Measurements from ENCODE around the gene ETV6. TPM values are rescaled to one million over a fixed set of nuclear protein-coding genes. Genes with fewer than 3 reads are reported as not detected.

The ETV6 gene
- total and polyA plus RNA-seq, 2 experiments from 2014 or later = 9.1 to 11.9 TPM

DNA sequence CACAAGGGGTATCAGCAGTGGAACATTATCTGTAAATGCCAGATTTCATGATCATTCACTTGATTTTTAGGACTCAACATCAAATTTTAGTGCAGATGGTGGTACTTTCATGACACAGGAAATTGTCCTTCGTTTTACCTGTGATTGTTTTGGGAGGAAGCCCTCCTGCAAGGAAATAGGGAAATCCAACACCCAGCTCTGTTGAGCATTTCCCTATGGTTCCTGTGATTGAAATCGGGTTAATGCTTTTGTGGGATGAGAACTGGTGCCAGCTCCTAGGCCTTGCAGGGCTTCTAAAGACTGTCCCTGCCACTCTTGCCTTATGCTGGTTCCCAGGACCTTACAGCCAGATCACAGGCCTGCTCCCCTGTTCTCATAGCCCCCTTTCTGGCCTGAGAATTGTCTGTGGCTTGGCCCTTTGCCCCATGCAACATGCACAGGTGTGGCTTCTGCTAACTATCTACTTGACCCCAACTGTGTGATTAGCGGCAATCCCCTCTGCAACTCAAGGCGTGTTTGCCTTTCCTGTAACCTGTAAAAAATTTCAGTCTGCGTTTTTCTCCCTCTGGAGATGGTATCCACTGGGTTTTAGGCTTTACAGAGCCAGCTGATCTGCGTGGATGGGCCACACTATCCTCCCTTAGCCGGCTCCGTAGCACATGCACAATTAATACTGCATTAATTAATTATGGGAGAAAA lies 112.5 kb downstream of the ETV6 start:
- Histone ChIP-seq H3K4me1 (ENCODE audit: low read depth) (peaks cover 50% of the 10 kb centered on the region), H3K4me3 (no peak overlapping the region), H3K36me3 (no peaks in the 10 kb centered on the region), H3K27ac (no peak overlapping the region), H3K27me3 (no peaks in the 10 kb centered on the region), H3K9me3 (ENCODE audit: low read depth) (no peaks in the 10 kb centered on the region)
- TF ChIP-seq, protein P1, sequence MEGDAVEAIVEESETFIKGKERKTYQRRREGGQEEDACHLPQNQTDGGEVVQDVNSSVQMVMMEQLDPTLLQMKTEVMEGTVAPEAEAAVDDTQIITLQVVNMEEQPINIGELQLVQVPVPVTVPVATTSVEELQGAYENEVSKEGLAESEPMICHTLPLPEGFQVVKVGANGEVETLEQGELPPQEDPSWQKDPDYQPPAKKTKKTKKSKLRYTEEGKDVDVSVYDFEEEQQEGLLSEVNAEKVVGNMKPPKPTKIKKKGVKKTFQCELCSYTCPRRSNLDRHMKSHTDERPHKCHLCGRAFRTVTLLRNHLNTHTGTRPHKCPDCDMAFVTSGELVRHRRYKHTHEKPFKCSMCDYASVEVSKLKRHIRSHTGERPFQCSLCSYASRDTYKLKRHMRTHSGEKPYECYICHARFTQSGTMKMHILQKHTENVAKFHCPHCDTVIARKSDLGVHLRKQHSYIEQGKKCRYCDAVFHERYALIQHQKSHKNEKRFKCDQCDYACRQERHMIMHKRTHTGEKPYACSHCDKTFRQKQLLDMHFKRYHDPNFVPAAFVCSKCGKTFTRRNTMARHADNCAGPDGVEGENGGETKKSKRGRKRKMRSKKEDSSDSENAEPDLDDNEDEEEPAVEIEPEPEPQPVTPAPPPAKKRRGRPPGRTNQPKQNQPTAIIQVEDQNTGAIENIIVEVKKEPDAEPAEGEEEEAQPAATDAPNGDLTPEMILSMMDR (IDR thresholded peaks at IDR 0.05; ENCODE audit: low read depth, low read length) = no peak
- no peak for DNase-seq (ENCODE audit: low read depth in 1 of 2, low spot score in 1 of 2)

DNA sequence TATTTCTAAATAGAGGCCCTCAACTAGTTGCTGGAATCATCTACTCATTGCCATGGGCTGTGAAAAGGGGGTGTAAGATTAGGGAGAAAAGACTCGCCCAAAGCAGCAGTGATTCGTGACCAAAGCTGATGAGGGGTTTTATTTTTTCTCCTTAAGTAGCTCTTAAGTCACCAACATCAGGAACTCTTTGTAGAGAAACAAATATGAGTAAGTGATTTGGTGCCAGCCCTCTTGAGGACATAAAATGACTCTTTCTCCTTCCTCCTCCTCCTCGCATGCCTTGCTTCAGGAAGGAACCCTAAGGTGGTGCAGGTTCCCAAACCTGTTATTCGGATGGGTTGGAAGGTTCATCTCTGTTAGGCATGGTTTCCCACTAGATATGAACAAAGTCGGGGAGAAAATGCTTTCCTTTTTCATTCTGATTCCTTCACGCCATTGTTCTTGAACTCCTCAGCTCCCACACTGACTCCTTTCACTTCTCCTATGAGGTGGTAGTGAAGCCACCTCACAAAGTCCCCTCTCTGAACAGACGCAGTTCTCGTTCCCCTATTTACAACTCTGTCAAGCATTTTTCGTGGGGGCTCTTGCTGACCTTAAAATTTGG lies 113.4 kb downstream of the ETV6 start:
- Histone ChIP-seq H3K36me3 (no peaks in the 10 kb centered on the region), H3K4me1 (ENCODE audit: low read depth) (peaks cover 46% of the 10 kb centered on the region), H3K27ac (no peak overlapping the region), H3K4me3 (no peak overlapping the region), H3K9me3 (ENCODE audit: low read depth) (no peaks in the 10 kb centered on the region), H3K27me3 (no peaks in the 10 kb centered on the region)
- TF ChIP-seq, protein P1 (IDR thresholded peaks at IDR 0.05; ENCODE audit: low read depth, low read length) = no peak
- no peak for DNase-seq (ENCODE audit: low read depth in 1 of 2, low spot score in 1 of 2)

DNA sequence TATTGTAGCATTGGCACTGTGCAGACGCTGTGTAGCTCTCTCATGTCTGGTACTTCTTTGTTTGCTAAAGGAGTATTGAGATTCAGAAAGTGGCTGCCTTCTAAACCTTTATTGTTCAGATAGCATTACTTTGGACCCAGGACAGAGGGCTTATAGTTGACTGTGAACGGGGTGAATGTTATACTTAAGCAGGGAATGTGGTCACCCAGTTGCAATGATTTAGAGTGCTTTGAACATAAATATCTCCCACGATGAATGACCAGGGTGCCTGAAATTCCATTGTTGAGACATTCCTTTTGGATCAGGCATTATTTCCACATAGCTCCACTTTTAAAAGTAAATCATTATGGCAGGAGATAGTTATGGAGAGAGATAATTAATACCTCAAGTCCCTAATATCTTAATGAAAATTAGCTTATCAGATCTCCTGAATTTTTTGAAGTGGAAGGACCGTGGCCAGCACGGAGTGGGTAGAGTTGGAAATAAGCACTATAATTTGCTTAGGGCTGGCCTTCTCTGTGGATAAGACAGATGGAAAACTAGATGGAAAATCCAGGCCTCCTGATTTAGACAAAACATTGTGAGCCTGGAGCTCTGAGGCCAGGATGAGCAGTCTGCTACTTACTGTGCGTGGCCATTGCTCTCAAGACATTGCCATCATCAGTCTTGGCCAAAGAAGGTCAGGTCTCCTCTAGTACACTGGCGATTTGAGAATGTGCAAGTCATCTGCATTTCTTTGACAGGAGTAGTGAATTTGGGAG lies 114.5 kb downstream of the ETV6 start:
- DNase-seq (ENCODE audit: low read depth in 1 of 2, low spot score in 1 of 2) = peak; percentile 27 to 88
- TF ChIP-seq, protein P1 (IDR thresholded peaks at IDR 0.05; ENCODE audit: low read depth, low read length) = no peak
- no peaks in the 10 kb centered on the region for H3K9me3 ChIP-seq (ENCODE audit: low read depth)
- no peaks in the 10 kb centered on the region for H3K36me3 ChIP-seq
- H3K4me1 ChIP-seq (ENCODE audit: low read depth) = peaks cover 36% of the 10 kb centered on the region
- H3K4me3 ChIP-seq = no peak overlapping the region
- no peaks in the 10 kb centered on the region for H3K27me3 ChIP-seq
- H3K27ac ChIP-seq = peak overlapping the region; percentile 59

GRCh38 chr12:11764837-11765236 lies 115.4 kb downstream of the ETV6 start:
- Histone ChIP-seq H3K27me3 (no peaks in the 10 kb centered on the region), H3K4me3 (no peak overlapping the region), H3K36me3 (no peaks in the 10 kb centered on the region), H3K9me3 (ENCODE audit: low read depth) (no peaks in the 10 kb centered on the region), H3K27ac (no peak overlapping the region), H3K4me1 (ENCODE audit: low read depth) (peaks cover 27% of the 10 kb centered on the region)
- TF ChIP-seq, protein P1 (IDR thresholded peaks at IDR 0.05; ENCODE audit: low read depth, low read length) = no peak
- no peak for DNase-seq (ENCODE audit: low read depth in 1 of 2, low spot score in 1 of 2)

DNA sequence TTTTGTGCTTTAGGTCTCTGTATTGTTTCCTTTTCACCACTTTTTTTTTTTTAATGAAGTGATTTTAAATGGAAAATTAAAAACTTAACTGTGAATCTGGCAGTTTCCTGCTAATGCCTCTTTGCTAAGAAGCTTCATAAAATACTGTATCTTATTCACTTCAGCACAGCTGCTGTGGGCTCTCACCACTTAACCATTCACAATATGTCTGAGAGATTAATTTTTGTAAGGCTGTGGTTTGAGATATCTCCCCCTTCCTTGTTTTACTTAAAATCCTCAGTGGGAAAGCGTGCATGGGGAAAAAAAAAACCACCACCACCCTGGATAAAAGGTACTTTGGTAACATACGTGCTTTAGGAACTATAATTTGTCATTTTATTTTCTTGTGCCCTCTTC lies 115.9 kb downstream of the ETV6 start:
- H3K27ac ChIP-seq = peak overlapping the region; percentile 64
- TF ChIP-seq, protein P1 (IDR thresholded peaks at IDR 0.05; ENCODE audit: low read depth, low read length) = no peak
- H3K4me3 ChIP-seq = no peak overlapping the region
- H3K9me3 ChIP-seq (ENCODE audit: low read depth) = no peaks in the 10 kb centered on the region
- H3K4me1 ChIP-seq (ENCODE audit: low read depth) = peaks cover 25% of the 10 kb centered on the region
- H3K27me3 ChIP-seq = no peaks in the 10 kb centered on the region
- H3K36me3 ChIP-seq = no peaks in the 10 kb centered on the region
- DNase-seq (ENCODE audit: low read depth in 1 of 2, low spot score in 1 of 2) = peak in 1 of 2 donors; percentile 38

Measured in cardiac muscle cell (in vitro differentiated cells and primary cell).